OCI-LY1 (cell line): Measurements from ENCODE around the gene GALNT18.

Source experiments
- CTCF ChIP-seq: fragments of 200-600 bp; sonication (generic), shearing (Covaris generic); IDR thresholded peaks from 2 replicates; pipeline ENCODE4 v1.5.1; 2017; ENCODE audit warnings: mild to moderate bottlenecking, antibody characterized with exemption, low read length, moderate library complexity, mixed read lengths
- EZH2 ChIP-seq: fragments of 200-600 bp; sonication (generic), shearing (Covaris generic); IDR thresholded peaks from 2 replicates; pipeline ENCODE4 v1.8.0; 2017; ENCODE audit warnings: borderline replicate concordance, mixed run types, mild to moderate bottlenecking, antibody characterized with exemption, low read length, moderate library complexity, mixed read lengths

DNA sequence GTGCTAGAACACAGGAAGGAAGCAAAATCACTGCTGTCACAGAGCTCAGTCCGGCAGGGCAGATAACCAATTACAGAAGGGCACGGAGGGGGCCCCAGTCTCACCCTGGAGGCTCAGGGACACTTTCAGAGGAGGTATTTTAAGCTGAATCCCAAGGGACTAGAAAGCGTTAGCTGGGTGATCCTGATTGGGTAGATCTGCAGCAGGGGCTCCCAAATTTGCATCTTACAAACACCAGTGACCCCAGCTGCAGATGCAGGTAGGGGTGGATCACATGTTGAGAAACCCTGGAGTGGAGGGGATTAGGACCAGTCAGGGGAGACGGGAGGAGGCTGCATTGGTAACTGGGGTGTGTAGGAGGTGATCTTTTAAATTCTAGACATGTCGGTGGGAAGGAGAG is 360.2 kb downstream of the GALNT18 start:
- TF ChIP-seq EZH2 (no peak), CTCF (no peak)
